ENCODE measurements around the gene IGSF21.

- TF ChIP-seq NR3C1 (CRISPR knock-in tag; conservative IDR thresholded peaks at IDR 0.05; ENCODE audit: low read depth) (no peak), CTCF (IDR thresholded peaks at IDR 0.05) (no peak), CREB1 (CRISPR knock-in tag; IDR thresholded peaks at IDR 0.05) (no peak), NR2C2 (CRISPR knock-in tag; IDR thresholded peaks at IDR 0.05) (no peak), ZNF512 (CRISPR knock-in tag; IDR thresholded peaks at IDR 0.05; ENCODE audit: borderline replicate concordance) (no peak), FOXP4 (CRISPR knock-in tag; IDR thresholded peaks at IDR 0.05) (no peak), NFATC4 (CRISPR knock-in tag; IDR thresholded peaks at IDR 0.05) (no peak), USF2 (CRISPR knock-in tag; IDR thresholded peaks at IDR 0.05) (no peak), ZNF138 (CRISPR knock-in tag; conservative IDR thresholded peaks at IDR 0.05) (no peak)
Observed at GRCh38 chr1:18323259-18323658, 215.7 kb downstream of the IGSF21 start.

Data from WTC11 (cell line).